Measurements from ENCODE around the gene TCAP. TPM values are rescaled to one million over a fixed set of nuclear protein-coding genes. Genes with fewer than 3 reads are reported as not detected.

Gene TCAP
- total RNA-seq, 1 experiment from 2014 or later: 2.1 TPM

DNA sequence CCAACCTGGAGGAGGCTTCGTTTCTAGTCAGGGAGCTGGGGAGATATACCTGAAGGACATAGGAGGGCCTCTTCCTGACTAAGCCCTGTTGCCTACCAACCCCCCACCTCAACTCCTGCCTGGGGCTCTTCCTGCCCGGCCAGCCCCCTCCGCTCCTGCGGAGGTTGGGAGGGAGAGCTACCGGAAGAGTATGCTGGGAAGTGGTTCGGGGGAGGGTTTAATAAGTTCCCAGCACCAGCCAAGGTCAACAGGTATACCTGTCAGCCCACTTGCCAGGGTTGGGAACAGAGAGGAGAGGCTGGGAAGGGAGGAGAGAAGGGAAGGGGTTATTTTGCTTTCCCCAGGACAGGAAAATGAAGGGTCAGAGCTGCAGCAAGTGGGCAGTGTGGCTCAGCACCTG, 33.7 kb upstream of the TCAP start:
- Histone ChIP-seq H3K27me3 (ENCODE audit: insufficient read depth, low read length) (peaks cover 6% of the 10 kb centered on the region; the same call in 1 of the 2 replicates), H3K4me1 (ENCODE audit: insufficient read depth, low read length) (peaks cover 25% of the 10 kb centered on the region; the same call in 1 of the 2 replicates), H3K4me2 (ENCODE audit: insufficient read depth, insufficient read length, low read length) (peak overlapping the region; percentile 10), H3K27ac (ENCODE audit: insufficient read length, low read depth, low read length) (no peak overlapping the region), H3K23ac (ENCODE audit: insufficient read length, low read depth, low read length) (no peak overlapping the region), H3K9me3 (ENCODE audit: control insufficient read depth, low read depth, low read length) (no peaks in the 10 kb centered on the region), H3K79me2 (ENCODE audit: insufficient read depth, low read length) (no peaks in the 10 kb centered on the region), H3K4ac (ENCODE audit: low read depth, low read length) (no peak overlapping the region), H3K9ac (ENCODE audit: extremely low read depth, insufficient read length, low read length) (no peak overlapping the region), H3T11ph (ENCODE audit: low read length) (no peak overlapping the region), H3K18ac (ENCODE audit: insufficient read length, low read depth, low read length) (no peak overlapping the region), H2AFZ (ENCODE audit: low read length) (no peak overlapping the region), H4K5ac (ENCODE audit: insufficient read length, low read depth, low read length) (no peak overlapping the region), H2BK120ac (ENCODE audit: low read depth, low read length, poor library complexity, severe bottlenecking) (no peak overlapping the region), H4K20me1 (ENCODE audit: control insufficient read depth, insufficient read depth, insufficient read length) (no peaks in the 10 kb centered on the region), H3K79me1 (ENCODE audit: insufficient read depth, low read depth, low read length, poor library complexity, severe bottlenecking) (no peaks in the 10 kb centered on the region), H2BK15ac (ENCODE audit: low read depth, low read length) (no peak overlapping the region), H3K14ac (ENCODE audit: insufficient read depth, low read length) (no peak overlapping the region), H2AK5ac (ENCODE audit: insufficient read length, low read length) (no peak overlapping the region), H4K91ac (ENCODE audit: insufficient read length, low read depth, low read length) (no peak overlapping the region), H2BK5ac (ENCODE audit: insufficient read length, low read length) (no peak overlapping the region), H2BK20ac (ENCODE audit: low read depth, low read length, poor library complexity, severe bottlenecking) (no peak overlapping the region), H3K23me2 (ENCODE audit: insufficient read length, low read depth, low read length, poor library complexity, severe bottlenecking) (peaks cover 11% of the 10 kb centered on the region), H4K8ac (replicated peaks; ENCODE audit: insufficient read length, low read depth, low read length) (no peak overlapping the region), H3K56ac (ENCODE audit: insufficient read length, low read depth, low read length) (no peak overlapping the region), H2BK12ac (ENCODE audit: insufficient read length, low read depth, low read length) (no peak overlapping the region)
- DNase-seq: peak; percentile 91
- no peaks in the 10 kb centered on the region; a peak in 1 of 7 replicates for H3K36me3 Mint-ChIP-seq (ENCODE audit: insufficient read depth in 1 of 3, low read depth in 3 of 3)
- TF ChIP-seq CTCF (conservative IDR thresholded peaks at IDR 0.05): no peak
- H3K4me1 Mint-ChIP-seq: peaks cover 64 to 79% of the 10 kb centered on the region in 2 experiments
- no CpG with 5 or more reads among the region's 6 CpGs for WGBS (ENCODE audit: extremely low coverage, insufficient read length, low lambda C conversion rate)
- H3K9me3 Mint-ChIP-seq: no peaks in the 10 kb centered on the region; a peak in 1 of 5 replicates
- H3K4me3 Mint-ChIP-seq: peak overlapping the region; percentile 6 to 70; a peak in 4 of 5 replicates
- peak overlapping the region; percentile 33 to 66 (median 38); a peak in 5 of 7 replicates for H3K27ac Mint-ChIP-seq
- H3K27me3 Mint-ChIP-seq (ENCODE audit: low read depth): peaks cover 19% of the 10 kb centered on the region
